GM19238 (cell line): Measurements from ENCODE around the gene THAP11.
"Not testable (repeated sequence)": the region's sequence is repeated elsewhere in the genome, so short reads cannot be mapped to it uniquely, and the experiment has no call there.

Source experiments
- DNase-seq: peaks from one replicate; pipeline ENCODE4 v3.0.0; 2011; ENCODE audit warnings: low spot score; ENCODE audit not compliant: insufficient read length

Gene THAP11

DNA sequence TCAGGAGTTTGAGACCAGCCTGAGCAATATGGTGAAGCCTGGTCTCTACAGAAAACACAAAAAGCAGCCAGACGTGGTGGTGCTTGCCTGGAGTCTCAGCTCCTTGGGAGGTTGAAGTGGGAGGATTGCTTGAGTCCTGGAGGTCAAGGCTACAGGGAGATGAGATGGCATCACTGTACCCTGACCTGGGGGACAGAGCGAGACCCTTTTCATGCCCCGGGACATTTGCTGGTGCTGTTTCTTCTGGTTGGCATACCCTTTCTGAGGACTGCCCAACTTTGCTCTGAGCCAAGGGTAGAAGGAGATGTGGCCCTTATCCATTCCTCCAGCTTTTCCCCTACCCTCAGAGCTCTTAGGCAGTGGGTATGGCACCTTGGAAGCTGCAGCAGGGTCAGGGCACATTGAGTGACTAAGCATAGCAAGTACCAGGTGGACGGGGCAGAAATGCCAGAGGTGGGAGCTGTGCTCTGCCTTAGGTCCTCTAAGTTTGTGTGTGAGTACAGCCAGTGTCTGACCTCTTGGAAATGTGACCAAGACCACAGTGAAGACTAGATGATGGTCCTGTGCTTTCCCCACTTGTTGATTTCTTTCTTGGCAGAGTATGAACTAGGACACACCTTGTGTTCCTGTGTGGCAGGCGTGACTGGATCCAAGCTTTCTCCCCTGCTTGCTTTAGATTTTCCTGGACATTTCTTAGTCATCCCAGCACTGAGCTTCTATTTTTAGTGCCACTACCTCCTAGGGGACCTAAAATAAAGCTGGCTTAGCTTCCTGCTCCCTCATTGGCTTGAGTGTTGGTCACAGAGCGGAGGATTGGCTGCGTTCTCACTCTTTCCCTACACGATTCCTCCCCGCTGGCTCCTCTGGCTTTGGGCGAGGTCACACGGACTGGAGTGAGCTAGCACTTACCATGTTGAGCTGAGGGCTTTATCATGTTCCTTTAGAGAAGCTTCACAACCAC, 20.8 kb downstream of the THAP11 start:
- no peak for DNase-seq

DNA sequence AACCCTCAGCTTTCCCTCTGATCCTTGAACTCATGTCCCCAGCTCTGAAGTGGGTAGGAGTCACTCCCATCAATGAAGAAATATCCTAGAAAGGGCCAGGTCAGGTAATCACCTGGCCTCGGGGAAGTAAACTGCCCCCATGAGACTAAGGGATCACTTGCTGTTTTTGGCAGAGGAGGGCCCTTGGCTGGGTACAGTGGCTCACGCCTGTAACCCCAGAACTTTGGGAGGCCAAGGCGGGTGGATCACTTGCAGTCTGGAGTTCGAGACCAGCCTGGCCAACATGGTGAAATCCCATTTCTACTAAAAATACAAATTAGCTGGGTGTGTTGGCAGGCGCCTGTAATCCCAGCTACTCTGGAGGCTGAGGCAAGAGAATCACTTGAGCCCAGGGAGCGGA, 21.9 kb downstream of the THAP11 start:
- not testable (repeated sequence) for DNase-seq

DNA sequence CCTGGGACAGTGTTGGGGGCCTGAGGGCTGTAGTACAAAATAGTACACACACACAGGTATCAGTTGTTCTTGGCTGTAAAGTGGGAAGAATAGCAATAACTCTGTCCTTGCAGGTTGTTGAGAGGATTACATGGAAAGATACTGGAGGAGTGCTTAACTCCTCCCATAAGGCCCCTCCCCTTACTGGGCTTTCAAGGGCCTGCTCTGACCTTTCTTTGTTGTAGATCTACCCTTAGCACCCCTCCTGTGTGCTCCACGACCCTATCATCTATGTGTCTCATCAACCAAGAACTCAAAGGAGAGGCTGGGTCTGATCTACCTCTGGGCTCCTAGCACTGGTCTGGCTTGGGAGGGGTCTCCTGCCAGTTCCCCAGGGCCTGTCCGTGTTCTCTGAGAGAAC, 22.5 kb downstream of the THAP11 start:
- no peak for DNase-seq

DNA sequence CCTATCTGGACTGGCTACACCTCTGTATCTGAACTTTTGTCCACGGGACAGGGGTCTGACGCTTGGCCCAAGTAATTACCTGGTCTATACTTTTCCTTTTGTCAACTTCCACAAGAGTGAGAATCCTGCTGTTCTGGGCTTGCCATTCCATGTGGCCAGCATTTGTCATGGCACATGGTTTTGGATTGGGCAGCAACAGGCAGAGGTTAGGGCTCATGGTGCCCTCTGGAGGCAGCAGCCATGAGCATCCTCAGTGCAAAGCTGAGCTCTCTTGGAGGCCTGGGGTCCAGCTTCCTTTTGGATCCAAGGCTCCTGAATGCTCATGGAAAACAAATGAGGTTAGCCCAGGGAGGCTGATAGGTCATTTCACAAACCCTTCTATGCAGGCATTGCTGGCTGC, 23.2 kb downstream of the THAP11 start:
- DNase-seq: no peak

DNA sequence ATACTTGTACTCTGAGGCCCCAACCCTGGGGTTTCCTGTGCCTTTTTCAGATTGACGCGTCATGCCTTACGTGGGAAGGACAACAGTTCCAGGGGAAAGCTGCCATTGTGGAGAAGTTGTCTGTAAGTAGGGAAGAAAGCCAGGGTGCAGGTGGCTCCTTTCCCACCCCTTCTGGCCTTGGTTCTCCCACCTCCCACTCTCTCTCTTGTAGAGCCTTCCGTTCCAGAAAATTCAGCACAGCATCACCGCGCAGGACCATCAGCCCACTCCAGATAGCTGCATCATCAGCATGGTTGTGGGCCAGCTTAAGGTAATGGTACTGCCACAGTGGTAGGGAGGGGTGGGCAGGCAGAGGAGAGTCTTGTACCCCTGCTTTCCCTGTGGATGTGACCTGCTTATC, 26.2 kb downstream of the THAP11 start:
- no peak for DNase-seq

DNA sequence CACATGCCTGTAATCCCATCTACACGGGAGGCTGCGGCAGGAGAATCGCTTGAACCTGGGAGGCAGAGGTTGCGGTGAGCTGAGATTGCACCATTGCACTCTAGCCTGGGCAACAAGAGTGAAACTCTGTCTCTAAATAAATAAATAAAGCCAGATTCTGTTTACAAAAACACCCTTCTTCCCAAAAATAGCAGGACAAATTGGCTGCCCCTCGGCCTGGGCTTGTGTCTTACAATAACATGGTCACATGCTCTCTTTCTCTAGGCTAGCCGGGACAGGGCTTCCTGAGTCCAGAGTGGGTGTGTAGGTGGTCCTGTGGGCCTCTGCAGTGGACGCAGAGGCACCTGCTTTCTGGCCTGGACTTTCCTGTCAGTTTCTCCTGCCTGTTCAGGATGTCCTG, 27.5 kb downstream of the THAP11 start:
- no peak for DNase-seq

DNA sequence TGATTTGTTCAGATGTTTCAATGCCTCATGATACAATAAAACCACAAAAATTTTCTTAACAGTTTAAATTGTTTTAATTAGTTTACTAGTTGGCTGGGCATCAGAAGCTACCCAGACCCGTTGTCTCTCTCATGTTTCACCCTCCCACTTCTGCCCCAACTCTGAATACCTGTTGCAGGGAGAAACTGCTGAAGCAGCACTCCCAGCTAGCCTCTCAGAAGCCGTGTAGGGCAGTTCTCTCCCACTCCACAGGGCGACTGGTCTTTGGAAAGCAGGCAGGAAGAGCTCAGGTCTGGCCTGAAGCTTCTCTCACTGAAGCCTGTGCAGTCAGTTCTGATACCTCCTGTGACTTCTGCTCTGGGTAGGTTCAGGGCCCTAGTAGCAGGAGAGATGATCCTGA, 29.1 kb downstream of the THAP11 start:
- DNase-seq: no peak

DNA sequence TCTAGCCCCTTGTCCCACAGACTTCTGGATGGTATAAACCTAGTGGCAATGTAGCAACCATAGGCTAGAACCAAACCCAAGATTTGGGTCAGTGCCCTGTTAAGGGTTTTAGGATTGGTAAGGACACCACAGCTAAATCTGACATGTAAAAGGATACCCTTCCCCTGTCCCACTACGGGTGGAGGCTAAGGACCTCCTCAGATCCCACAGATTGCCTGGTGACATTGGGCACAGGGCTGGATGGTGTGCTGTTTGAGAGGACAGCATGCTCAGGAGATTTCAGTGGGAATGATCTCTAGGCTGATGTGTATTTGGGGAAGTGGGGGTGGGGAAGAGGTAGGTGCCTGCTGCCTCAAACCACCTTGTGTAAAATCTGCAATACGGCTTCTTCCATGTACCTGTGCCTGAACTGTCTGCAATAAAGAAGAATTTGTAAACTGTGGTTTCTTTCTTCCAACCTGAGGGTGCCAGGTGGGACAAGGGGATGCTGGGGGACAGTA, 30.1 kb downstream of the THAP11 start:
- no peak for DNase-seq

DNA sequence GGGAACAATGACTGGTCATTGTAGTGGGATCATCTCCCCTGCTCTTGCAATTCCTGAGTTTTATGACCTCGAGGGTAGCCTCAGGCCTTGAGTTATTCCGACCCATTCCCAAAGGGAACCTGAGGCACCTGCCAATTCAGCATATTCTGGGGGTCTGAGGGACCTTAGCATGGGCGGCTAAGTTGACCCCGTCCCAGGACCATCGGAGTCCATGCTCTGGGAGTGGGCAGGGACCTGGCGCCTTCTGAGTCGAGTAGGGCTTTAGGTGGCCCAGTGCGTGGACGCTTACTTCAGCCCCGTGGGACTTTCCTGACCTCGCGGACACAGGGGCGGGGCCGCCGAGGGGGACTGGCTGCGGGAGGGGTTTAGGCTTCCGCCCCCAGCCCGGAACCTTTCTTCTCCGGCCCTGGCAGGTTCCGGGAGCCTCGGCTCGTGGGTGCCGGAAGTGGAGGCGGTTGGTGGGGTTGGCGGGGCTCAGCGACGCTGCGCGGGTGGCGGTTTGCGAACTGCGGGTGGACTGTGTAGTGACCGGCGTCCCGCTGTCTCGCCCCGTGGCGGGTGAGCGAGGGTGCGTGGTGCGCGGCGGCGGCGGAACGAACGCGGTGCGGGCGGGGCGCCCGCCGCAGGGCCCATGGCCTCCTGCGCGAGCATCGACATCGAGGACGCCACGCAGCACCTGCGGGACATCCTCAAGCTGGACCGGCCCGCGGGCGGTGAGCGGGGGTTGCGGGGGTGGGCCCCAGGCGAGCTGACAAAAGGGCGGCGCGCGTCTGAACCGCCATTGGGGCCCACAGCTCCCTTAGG, 30.7 kb downstream of the THAP11 start, which contains the start of gene EDC4:
TSS of gene EDC4 (plus strand) at position 422 of the 804 bp plus-strand sequence. CDS start at position 632, 210 bp downstream.
- DNase-seq: peak; percentile 93

DNA sequence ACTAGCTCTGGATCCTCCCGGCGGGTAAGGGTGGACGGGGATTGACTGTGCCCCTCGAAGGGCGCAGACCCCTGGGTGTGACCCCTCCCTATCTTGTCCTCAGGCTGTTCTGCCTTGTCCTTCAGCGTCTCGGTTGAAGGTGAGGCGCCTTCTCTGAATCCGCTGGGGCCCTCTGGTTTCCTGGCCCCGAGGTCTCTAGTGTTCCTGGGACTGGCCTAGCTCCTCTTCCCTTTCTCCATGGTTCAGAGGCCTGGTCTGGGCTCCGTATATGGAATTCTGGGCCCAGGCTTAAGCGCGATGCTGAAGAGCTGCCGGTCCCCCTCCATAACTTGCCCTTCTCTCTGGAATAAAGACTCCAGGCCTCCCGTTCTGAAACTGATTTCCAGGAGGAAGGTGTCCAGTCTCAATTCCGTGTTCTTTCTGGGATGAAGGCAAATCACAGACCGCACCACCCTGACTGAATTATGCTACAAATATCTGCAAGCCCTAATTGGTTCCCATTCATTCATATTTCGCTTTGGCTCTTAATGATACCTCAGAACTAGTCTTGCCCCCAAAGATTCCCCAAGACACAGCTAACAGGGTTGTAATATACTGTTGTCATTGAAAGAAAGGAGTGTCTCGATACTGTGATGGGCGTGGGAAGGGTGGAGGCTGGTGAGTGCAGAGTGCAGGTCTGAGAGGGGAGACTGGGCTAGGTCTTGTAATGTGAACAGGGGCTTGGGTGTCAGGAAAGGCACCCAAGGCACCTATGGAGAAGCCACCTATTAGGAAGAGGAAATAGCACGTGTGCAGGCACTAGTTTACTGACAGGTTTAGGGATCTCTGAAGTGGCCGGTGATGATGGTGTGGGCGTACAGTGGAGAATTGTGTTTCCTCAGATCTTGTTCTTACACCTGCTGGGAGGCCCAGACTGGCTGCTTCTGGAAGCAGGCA, 31.6 kb downstream of the THAP11 start:
- no peak for DNase-seq

DNA sequence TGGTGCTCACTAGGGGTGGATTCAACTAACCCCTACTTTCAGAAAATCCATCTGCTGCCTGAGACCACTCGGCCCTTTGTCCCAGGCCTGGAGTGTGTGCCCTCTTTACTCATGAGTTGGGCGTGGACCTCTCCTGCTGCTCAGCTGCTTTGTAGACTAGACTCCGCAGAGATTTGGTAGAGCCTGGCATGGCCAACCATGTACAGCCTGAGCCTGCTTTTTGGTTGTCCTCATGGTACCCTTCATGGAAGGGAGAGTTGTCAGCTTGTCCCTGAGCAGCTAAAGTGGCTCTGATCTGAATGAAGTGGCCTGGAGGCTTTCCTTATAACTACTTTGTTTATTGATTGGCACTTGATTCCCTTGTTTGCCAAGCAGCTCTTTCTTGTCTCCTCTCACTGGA, 32.3 kb downstream of the THAP11 start:
- DNase-seq: no peak

DNA sequence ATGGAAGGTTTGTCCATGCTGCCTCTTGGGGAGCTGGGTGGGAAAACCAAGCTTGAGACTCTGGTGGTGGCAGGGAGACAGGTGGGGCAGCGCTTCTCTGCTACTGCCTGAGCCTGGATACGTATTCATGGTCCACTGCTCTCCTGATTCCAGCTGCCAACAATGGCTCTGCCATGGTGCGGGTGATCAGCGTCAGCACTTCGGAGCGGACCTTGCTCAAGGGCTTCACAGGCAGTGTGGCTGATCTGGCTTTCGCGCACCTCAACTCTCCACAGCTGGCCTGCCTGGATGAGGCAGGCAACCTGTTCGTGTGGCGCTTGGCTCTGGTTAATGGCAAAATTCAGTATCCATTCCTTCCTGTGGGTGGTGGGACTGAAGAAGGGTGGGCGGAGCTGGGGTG, 34.9 kb downstream of the THAP11 start:
- no peak for DNase-seq

DNA sequence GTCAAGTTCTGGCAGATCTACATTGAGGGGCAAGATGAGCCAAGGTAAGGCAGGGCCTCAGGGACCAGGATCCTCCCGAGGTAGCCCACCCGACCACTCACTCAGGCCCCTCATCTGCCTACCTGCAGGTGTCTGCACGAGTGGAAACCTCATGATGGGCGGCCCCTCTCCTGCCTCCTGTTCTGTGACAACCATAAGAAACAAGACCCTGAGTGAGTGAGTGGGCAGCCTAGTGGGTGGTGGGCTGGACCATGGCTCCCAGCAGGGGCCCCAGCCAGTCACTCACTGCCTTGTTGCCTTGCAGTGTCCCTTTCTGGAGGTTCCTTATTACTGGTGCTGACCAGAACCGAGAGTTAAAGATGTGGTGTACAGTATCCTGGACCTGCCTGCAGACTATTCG, 36.1 kb downstream of the THAP11 start:
- DNase-seq: no peak

DNA sequence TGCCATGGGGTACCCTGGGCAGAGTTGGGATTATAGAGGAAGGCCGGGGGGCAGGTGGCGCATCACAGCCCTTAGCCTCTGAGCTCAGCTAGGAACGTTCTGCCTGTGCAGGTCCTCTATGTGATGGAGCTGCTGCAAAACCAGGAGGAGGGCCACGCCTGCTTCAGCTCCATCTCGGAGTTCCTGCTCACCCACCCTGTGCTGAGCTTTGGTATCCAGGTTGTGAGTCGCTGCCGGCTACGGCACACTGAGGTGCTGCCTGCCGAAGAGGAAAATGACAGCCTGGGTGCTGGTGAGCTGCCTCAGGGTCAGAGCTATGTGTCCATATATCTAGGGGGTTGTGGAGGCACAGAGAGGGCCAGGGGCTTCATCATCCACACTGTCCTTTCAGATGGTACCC, 36.7 kb downstream of the THAP11 start:
- no peak for DNase-seq

DNA sequence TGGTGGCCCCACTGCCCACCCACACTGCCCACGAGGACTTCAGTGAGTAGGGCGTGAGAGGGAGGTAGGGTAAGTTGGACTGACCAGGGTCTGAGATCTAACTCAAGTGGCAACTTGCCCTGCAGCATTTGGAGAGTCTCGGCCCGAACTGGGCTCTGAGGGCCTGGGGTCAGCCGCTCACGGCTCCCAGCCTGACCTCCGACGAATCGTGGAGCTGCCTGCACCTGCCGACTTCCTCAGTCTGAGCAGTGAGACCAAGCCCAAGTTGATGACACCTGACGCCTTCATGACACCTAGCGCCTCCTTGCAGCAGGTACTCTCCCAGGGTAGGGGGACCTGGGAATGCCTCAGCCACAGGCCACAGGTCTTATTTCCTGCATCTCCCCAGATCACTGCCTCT, 37.3 kb downstream of the THAP11 start:
- no peak for DNase-seq

DNA sequence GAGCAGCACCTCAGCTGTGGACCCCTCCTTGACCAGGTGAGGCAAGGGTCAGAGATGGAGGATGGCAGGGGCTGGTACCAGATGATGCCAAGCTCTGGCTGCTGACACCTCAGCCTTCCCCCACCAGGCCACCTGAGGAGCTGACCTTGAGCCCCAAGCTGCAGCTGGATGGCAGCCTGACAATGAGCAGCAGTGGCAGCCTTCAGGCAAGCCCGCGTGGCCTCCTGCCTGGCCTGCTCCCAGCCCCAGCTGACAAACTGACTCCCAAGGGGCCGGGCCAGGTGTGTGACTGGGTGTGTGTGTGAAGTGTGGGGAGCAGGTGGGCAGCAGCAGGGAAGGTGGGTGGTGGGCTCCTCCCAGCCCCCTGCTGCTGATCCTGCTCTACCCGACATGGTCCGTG, 37.8 kb downstream of the THAP11 start:
- no peak for DNase-seq

DNA sequence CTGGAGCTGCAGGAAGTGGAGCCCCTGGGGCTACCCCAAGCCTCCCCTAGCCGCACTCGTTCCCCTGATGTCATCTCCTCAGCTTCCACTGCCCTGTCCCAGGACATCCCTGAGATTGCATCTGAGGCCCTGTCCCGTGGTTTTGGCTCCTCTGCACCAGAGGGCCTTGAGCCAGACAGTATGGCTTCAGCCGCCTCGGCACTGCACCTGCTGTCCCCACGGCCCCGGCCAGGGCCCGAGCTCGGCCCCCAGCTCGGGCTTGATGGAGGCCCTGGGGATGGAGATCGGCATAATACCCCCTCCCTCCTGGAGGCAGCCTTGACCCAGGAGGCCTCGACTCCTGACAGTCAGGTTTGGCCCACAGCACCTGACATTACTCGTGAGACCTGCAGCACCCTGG, 38.5 kb downstream of the THAP11 start:
- no peak for DNase-seq

DNA sequence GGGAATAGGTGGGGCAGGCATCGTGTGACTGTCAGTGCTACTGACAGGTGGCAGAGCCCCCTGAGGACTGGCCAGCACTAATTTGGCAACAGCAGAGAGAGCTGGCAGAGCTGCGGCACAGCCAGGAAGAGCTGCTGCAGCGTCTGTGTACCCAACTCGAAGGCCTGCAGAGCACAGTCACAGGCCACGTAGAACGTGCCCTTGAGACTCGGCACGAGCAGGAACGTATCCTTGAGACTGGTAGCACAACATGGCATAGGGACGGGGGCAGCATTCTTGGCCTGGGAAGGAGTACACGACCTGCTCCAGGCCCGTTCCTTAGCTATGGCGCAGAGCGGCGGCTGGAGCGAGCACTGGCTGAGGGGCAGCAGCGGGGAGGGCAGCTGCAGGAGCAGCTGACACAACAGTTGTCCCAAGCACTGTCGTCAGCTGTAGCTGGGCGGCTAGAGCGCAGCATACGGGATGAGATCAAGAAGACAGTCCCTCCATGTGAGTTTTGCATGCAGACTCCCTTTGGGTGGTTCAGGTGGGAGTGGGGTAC, 39.6 kb downstream of the THAP11 start:
- DNase-seq: no peak

DNA sequence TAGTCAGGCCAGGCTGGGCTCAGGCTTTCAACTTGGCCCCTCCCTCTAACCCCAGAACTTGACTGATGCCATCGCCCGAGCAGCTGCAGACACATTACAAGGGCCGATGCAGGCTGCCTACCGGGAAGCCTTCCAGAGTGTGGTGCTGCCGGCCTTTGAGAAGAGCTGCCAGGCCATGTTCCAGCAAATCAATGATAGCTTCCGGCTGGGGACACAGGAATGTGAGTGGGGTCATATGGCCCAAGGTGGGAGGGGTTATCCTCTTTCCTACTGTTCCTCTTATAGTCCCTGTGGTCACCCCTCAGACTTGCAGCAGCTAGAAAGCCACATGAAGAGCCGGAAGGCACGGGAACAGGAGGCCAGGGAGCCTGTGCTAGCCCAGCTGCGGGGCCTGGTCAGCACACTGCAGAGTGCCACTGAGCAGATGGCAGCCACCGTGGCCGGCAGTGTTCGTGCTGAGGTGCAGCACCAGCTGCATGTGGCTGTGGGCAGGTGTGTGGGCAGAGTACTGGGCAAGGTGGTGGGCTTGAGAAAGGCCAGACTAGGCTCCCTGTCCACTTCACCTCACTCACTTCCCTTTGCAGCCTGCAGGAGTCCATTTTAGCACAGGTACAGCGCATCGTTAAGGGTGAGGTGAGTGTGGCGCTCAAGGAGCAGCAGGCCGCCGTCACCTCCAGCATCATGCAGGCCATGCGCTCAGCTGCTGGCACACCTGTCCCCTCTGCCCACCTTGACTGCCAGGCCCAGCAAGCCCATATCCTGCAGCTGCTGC, 40.4 kb downstream of the THAP11 start:
- DNase-seq: no peak
